H1 (cell line): ENCODE data around the gene ADD1. TPM values are rescaled to one million over a fixed set of nuclear protein-coding genes. Genes with fewer than 3 reads are reported as not detected.

Source experiments
- CTCF ChIA-PET: fragments of 300-600 bp; sonication (Branson Sonifier 250); formaldehyde crosslinking; loops from one replicate; lab custom pipeline; 2021; ENCODE audit not compliant: partially characterized antibody; lab: Charles Lee
- POLR2A ChIA-PET: fragments of 300-600 bp; sonication (Branson Sonifier 250); formaldehyde crosslinking; loops from one replicate; lab custom pipeline; 2021; ENCODE audit warnings: inconsistent platforms; ENCODE audit not compliant: partially characterized antibody; lab: Charles Lee
- DNase-seq, 2 experiments: peaks; one replicate each; pipeline versions ENCODE4 v3.0.0 to v3.0.0-alpha.2; 2010 to 2022; ENCODE audit warnings: low spot score in 2 of 2, low read depth in 1 of 2, mixed read lengths in 1 of 2
- FAIRE-seq: peaks from 2 replicates; lab custom pipeline; 2011; peaks lifted over from hg19 to GRCh38; lab: Jason Lieb, UNC
- H2AFZ ChIP-seq: 2 replicates; pipeline ENCODE4 v1.8.1; 2012; ENCODE audit warnings: low read length, inconsistent platforms
- H2AK5ac ChIP-seq: 2 replicates; pipeline ENCODE4 v1.6.1; 2013; ENCODE audit warnings: low read depth, low read length
- H2BK120ac ChIP-seq: replicated peaks from 2 replicates; pipeline ENCODE3; 2013; ENCODE audit warnings: low read depth, low read length, inconsistent platforms
- H2BK12ac ChIP-seq: 2 replicates; pipeline ENCODE4 v1.6.1; 2013; ENCODE audit warnings: low read depth, low read length
- H2BK15ac ChIP-seq: 2 replicates; pipeline ENCODE4 v1.6.1; 2013; ENCODE audit warnings: low read length
- H2BK20ac ChIP-seq: 2 replicates; pipeline ENCODE4 v1.6.1; 2013; ENCODE audit warnings: low read length
- H2BK5ac ChIP-seq: 2 replicates; pipeline ENCODE4 v1.6.1; 2013; ENCODE audit warnings: low read depth, low read length
- H3K14ac ChIP-seq: 2 replicates; pipeline ENCODE4 v1.6.1; 2013; ENCODE audit warnings: inconsistent platforms; ENCODE audit not compliant: insufficient read length
- H3K18ac ChIP-seq: 2 replicates; pipeline ENCODE4 v1.6.1; 2013; ENCODE audit warnings: low read length; ENCODE audit errors: extremely low read depth
- H3K23ac ChIP-seq: 2 replicates; pipeline ENCODE4 v1.6.1; 2013; ENCODE audit warnings: inconsistent platforms; ENCODE audit not compliant: insufficient read length
- H3K23me2 ChIP-seq: 2 replicates; pipeline ENCODE4 v1.6.1; 2013; ENCODE audit warnings: low read depth, low read length
- H3K27ac ChIP-seq: 2 replicates; pipeline ENCODE4 v1.6.1; 2011; ENCODE audit warnings: low read depth, low read length, inconsistent platforms
- H3K27me3 ChIP-seq, 4 experiments: replicated peaks in 1 of 4; 1 replicate in 1 of 4; 2 replicates in 3 of 4; pipeline versions ENCODE4 v1.6.1 to v1.8.1; 2011 to 2013; ENCODE audit warnings: low read length in 3 of 4, mild to moderate bottlenecking in 3 of 4, inconsistent platforms in 2 of 4, mixed read lengths in 2 of 4, moderate library complexity in 1 of 4; ENCODE audit not compliant: control insufficient read depth in 3 of 4, insufficient read depth in 3 of 4; ENCODE audit errors: extremely low read depth in 1 of 4
- H3K36me3 ChIP-seq, 4 experiments: 2 replicates each; pipeline versions ENCODE4 v1.6.1 to v1.8.1; 2011 to 2013; ENCODE audit warnings: mild to moderate bottlenecking in 4 of 4, low read length in 3 of 4, moderate library complexity in 2 of 4, control low read depth in 1 of 4, inconsistent platforms in 1 of 4; ENCODE audit not compliant: insufficient read depth in 4 of 4, control insufficient read depth in 2 of 4
- H3K4ac ChIP-seq: replicated peaks from 2 replicates; pipeline ENCODE3; 2013; ENCODE audit warnings: low read length, low read depth, mixed read lengths, inconsistent platforms; ENCODE audit not compliant: insufficient read length
- H3K4me1 ChIP-seq, 4 experiments: replicated peaks in 1 of 4; 1 replicate in 1 of 4; 2 replicates in 3 of 4; pipeline versions ENCODE4 v1.6.1 to v1.8.1; 2011 to 2013; ENCODE audit warnings: low read length in 3 of 4, inconsistent platforms in 2 of 4, mixed read lengths in 1 of 4; ENCODE audit not compliant: insufficient read depth in 4 of 4, control insufficient read depth in 3 of 4
- H3K4me2 ChIP-seq, 2 experiments: 2 replicates each; pipeline versions ENCODE4 v1.6.1 to v1.8.1; 2011 to 2013; ENCODE audit warnings: low read depth in 2 of 2, low read length in 2 of 2, control low read depth in 1 of 2, inconsistent platforms in 1 of 2, mild to moderate bottlenecking in 1 of 2; ENCODE audit not compliant: insufficient read depth in 1 of 2
- H3K4me3 ChIP-seq, 4 experiments: fragments of 200-600, 300-600 bp in 1 of 4; sonication (generic), shearing (Covaris generic), sonication (Bioruptor Twin) in 1 of 4; 2 replicates each; pipeline versions ENCODE4 v1.5.1 to v1.8.1; 2011 to 2016; ENCODE audit warnings: low read length in 4 of 4, low read depth in 3 of 4, control low read depth in 2 of 4, inconsistent platforms in 2 of 4, mild to moderate bottlenecking in 2 of 4, mixed read lengths in 1 of 4, moderate library complexity in 1 of 4; ENCODE audit not compliant: insufficient read depth in 2 of 4; ENCODE audit errors: extremely low read depth in 1 of 4
- H3K56ac ChIP-seq: replicated peaks from 2 replicates; pipeline ENCODE3; 2013; ENCODE audit warnings: low read depth, mild to moderate bottlenecking, mixed read lengths, low read length, inconsistent platforms; ENCODE audit not compliant: insufficient read length
- H3K79me1 ChIP-seq: 2 replicates; pipeline ENCODE4 v1.6.1; 2013; ENCODE audit warnings: low read depth, low read length, control low read depth
- H3K79me2 ChIP-seq, 2 experiments: 2 replicates each; pipeline versions ENCODE4 v1.6.1 to v1.8.1; 2012 to 2013; ENCODE audit warnings: low read length in 2 of 2, mild to moderate bottlenecking in 2 of 2, inconsistent platforms in 1 of 2; ENCODE audit not compliant: insufficient read depth in 2 of 2, control insufficient read depth in 1 of 2
- H3K9ac ChIP-seq, 4 experiments: replicated peaks in 1 of 4; 1 replicate in 1 of 4; 2 replicates in 3 of 4; pipeline versions ENCODE4 v1.6.1 to v1.8.1; 2011 to 2013; ENCODE audit warnings: low read depth in 3 of 4, low read length in 3 of 4, control low read depth in 2 of 4, mild to moderate bottlenecking in 2 of 4, moderate library complexity in 2 of 4, inconsistent platforms in 1 of 4; ENCODE audit errors: extremely low read depth in 1 of 4
- H3K9me3 ChIP-seq, 2 experiments: 2 replicates each; pipeline versions ENCODE4 v1.6.1 to v1.8.1; 2012 to 2013; ENCODE audit warnings: mild to moderate bottlenecking in 2 of 2, moderate library complexity in 2 of 2, control low read depth in 1 of 2, inconsistent platforms in 1 of 2, low read depth in 1 of 2, low read length in 1 of 2, mixed read lengths in 1 of 2; ENCODE audit not compliant: insufficient read depth in 2 of 2
- H4K20me1 ChIP-seq, 2 experiments: replicated peaks in 1 of 2; 2 replicates each; pipeline versions ENCODE3 to v1.8.1; 2011 to 2013; ENCODE audit warnings: inconsistent platforms in 2 of 2, low read length in 2 of 2, mild to moderate bottlenecking in 1 of 2; ENCODE audit not compliant: insufficient read depth in 2 of 2, control insufficient read depth in 1 of 2
- H4K5ac ChIP-seq: 2 replicates; pipeline ENCODE4 v1.6.1; 2013; ENCODE audit warnings: low read length, low read depth, mixed read lengths, inconsistent platforms; ENCODE audit not compliant: insufficient read length
- H4K8ac ChIP-seq: 2 replicates; pipeline ENCODE4 v1.8.0; 2013; ENCODE audit warnings: mild to moderate bottlenecking, moderate library complexity, low read length, inconsistent platforms; ENCODE audit not compliant: insufficient read depth; ENCODE audit errors: extremely low read depth
- H4K91ac ChIP-seq: replicated peaks from 2 replicates; pipeline ENCODE3; 2013; ENCODE audit warnings: low read length, mixed read lengths, inconsistent platforms; ENCODE audit not compliant: insufficient read length
- RAD21 ChIP-seq, 2 experiments: IDR thresholded peaks in 1 of 2; conservative IDR thresholded peaks in 1 of 2; 2 replicates each; pipeline ENCODE4 v1.6.1; 2011; ENCODE audit warnings: low read depth in 2 of 2, low read length in 2 of 2, improper control_type of control experiment in 1 of 2, inconsistent platforms in 1 of 2, mild to moderate bottlenecking in 1 of 2, moderate library complexity in 1 of 2
- WGBS, 2 experiments: shearing (Covaris generic) in 1 of 2; methylation state at CpG; one replicate each; pipeline versions ENCODE4 v1.1.6 to v1.1.7; 2013 to 2015; ENCODE audit warnings: low lambda C conversion rate in 2 of 2, mixed read lengths in 2 of 2, inconsistent platforms in 1 of 2, low coverage in 1 of 2, missing lambda C conversion rate in 1 of 2; ENCODE audit not compliant: insufficient replicate concordance in 2 of 2, insufficient coverage in 1 of 2, insufficient read length in 1 of 2; ENCODE audit errors: extremely low coverage in 1 of 2, missing lambda C conversion rate in 1 of 2; 5-methylcytosine and 5-hydroxymethylcytosine counted together
- polyA plus RNA-seq, 7 experiments: library from polyadenylated mRNA; depleted of rRNA in 3 of 7; stranded (reverse) in 5 of 7; unstranded in 2 of 7; fragments of >200 nt in 5 of 7; fragments of 200-250 nt in 2 of 7; gene quantifications; 1 replicate in 5 of 7; 2 replicates in 1 of 7; 4 replicates in 1 of 7; pipeline versions ENCODE4 v1.2.1 to v1.2.3, GENCODE V29; 2011 to 2013; ENCODE audit warnings: missing spikeins in 2 of 7, mixed read lengths in 2 of 7
- total RNA-seq: library from RNA; stranded (reverse); fragmentation: NEBNext Ultra II Directional; extraction: Animal tissue kit (Norgen Biotek cat#: 25700); gene quantifications from 2 replicates; pipeline ENCODE4 v1.2.1, GENCODE V29; 2021

ADD1 gene
- total and polyA plus RNA-seq, 2 of the 8 experiments (the other 6 are each of a cell fraction or from before 2014, with no cell fraction given) = 113 to 143 TPM

GRCh38 chr4:2886622-2887021, 43.0 kb downstream of the ADD1 start:
- no peak overlapping the region for H3K56ac ChIP-seq
- H2BK15ac ChIP-seq = no peak overlapping the region
- no peaks in the 10 kb centered on the region for H3K27me3 ChIP-seq
- H3K14ac ChIP-seq = no peak overlapping the region
- H3K36me3 ChIP-seq = peaks cover 2 to 23% (median 11%) of the 10 kb centered on the region in 4 experiments; a peak in 6 of 8 replicates
- no peak overlapping the region for H4K5ac ChIP-seq
- no peak overlapping the region for H2BK5ac ChIP-seq
- H2AK5ac ChIP-seq = no peak overlapping the region
- H2BK20ac ChIP-seq = no peak overlapping the region
- peaks cover 0 to 5% (median 2%) of the 10 kb centered on the region in 4 experiments; a peak in 4 of 7 replicates for H3K4me1 ChIP-seq
- H3K4me2 ChIP-seq = no peak overlapping the region
- no peak overlapping the region for H2BK120ac ChIP-seq
- ChIA-PET POLR2A (no interaction called here), CTCF (no interaction called here)
- no peaks in the 10 kb centered on the region for H3K23me2 ChIP-seq
- no peak overlapping the region for H3K18ac ChIP-seq
- H2AFZ ChIP-seq = no peak overlapping the region
- H3K79me1 ChIP-seq = no peaks in the 10 kb centered on the region; the same call in 1 of the 2 replicates
- H3K4me3 ChIP-seq = no peak overlapping the region
- H2BK12ac ChIP-seq = no peak overlapping the region
- H3K4ac ChIP-seq = no peak overlapping the region
- no peaks in the 10 kb centered on the region for H3K9me3 ChIP-seq
- no peak overlapping the region for H3K23ac ChIP-seq
- no peak overlapping the region for H4K8ac ChIP-seq
- H3K79me2 ChIP-seq = no peaks in the 10 kb centered on the region
- FAIRE-seq (no peak), DNase-seq (no peak)
- no peak overlapping the region for H3K9ac ChIP-seq
- no peak overlapping the region for H3K27ac ChIP-seq
- WGBS, 2 experiments = 93% methylated on average over 6 of the region's 6 CpGs; no CpG with 5 or more reads in 1 of the 2 experiments
- H4K20me1 ChIP-seq = no peaks in the 10 kb centered on the region
- H4K91ac ChIP-seq = no peak overlapping the region
- TF ChIP-seq RAD21 (IDR thresholded peaks at IDR 0.05 in 1 of 2, conservative IDR thresholded peaks at IDR 0.05 in 1 of 2; ENCODE audit: low read depth in 2 of 2, low read length in 2 of 2) = no peak
